Fibroblast of lung (primary cell): ENCODE results near the gene FAM20C. TPM values are rescaled to one million over a fixed set of nuclear protein-coding genes. Genes with fewer than 3 reads are reported as not detected.

ENCODE experiments used
- DNase-seq, 2 donors: peaks; one replicate each; pipeline versions ENCODE4 v3.0.0 to v3.0.0-alpha.2; 2010; ENCODE audit warnings: low read depth in 2 of 2
- H2AFZ ChIP-seq: 2 replicates; pipeline ENCODE4 v1.5.1; 2012; ENCODE audit warnings: low read length, control low read depth, inconsistent platforms
- H3K27ac ChIP-seq: 2 replicates; pipeline ENCODE4 v1.5.1; 2011; ENCODE audit warnings: low read length, control low read depth; ENCODE audit not compliant: insufficient read depth
- H3K27me3 ChIP-seq: 2 replicates; pipeline ENCODE4 v1.5.1; 2011; ENCODE audit warnings: mild to moderate bottlenecking, low read length; ENCODE audit not compliant: control insufficient read depth, insufficient read depth
- H3K36me3 ChIP-seq: 2 replicates; pipeline ENCODE4 v1.5.1; 2011; ENCODE audit warnings: low read length; ENCODE audit not compliant: control insufficient read depth, insufficient read depth
- H3K4me1 ChIP-seq: 2 replicates; pipeline ENCODE4 v1.5.1; 2011; ENCODE audit warnings: low read length; ENCODE audit not compliant: control insufficient read depth, insufficient read depth; ENCODE audit errors: extremely low read depth
- H3K4me2 ChIP-seq: 2 replicates; pipeline ENCODE4 v1.5.1; 2011; ENCODE audit warnings: low read length, control low read depth; ENCODE audit not compliant: insufficient read depth; ENCODE audit errors: extremely low read depth
- H3K4me3 ChIP-seq, 4 experiments: fragments of 200-600 bp in 1 of 4; sonication (generic) in 1 of 4; replicated peaks in 1 of 4; 2 replicates each; pipeline ENCODE4 v1.5.1; 2011 to 2016; ENCODE audit warnings: low read length in 4 of 4, low read depth in 3 of 4, mild to moderate bottlenecking in 3 of 4, control low read depth in 2 of 4, inconsistent platforms in 1 of 4, mixed read lengths in 1 of 4; ENCODE audit not compliant: insufficient read depth in 1 of 4; ENCODE audit errors: control extremely low read depth in 1 of 4
- H3K79me2 ChIP-seq: 2 replicates; pipeline ENCODE4 v1.5.1; 2012; ENCODE audit warnings: mild to moderate bottlenecking, low read length, inconsistent platforms; ENCODE audit not compliant: control insufficient read depth, insufficient read depth
- H3K9ac ChIP-seq: 2 replicates; pipeline ENCODE4 v1.5.1; 2011; ENCODE audit warnings: mild to moderate bottlenecking, low read length, control low read depth; ENCODE audit not compliant: insufficient read depth
- H3K9me3 ChIP-seq: 2 replicates; pipeline ENCODE4 v1.5.1; 2012; ENCODE audit warnings: low read depth, low read length; ENCODE audit not compliant: control insufficient read depth, insufficient read depth
- H4K20me1 ChIP-seq: 2 replicates; pipeline ENCODE4 v1.5.1; 2011; ENCODE audit warnings: low read length; ENCODE audit not compliant: control insufficient read depth, insufficient read depth; ENCODE audit errors: extremely low read depth
- EZH2 ChIP-seq: IDR thresholded peaks from 2 replicates; pipeline ENCODE4 v1.5.1; 2012; ENCODE audit warnings: low read length, control low read depth, mild to moderate bottlenecking; ENCODE audit errors: missing control alignments
- polyA plus RNA-seq, 2 donors: library from polyadenylated mRNA; depleted of rRNA in 1 of 2; stranded (reverse) in 1 of 2; unstranded in 1 of 2; fragments of >200 nt; gene quantifications; 2 replicates each; pipeline ENCODE4 v1.2.1, GENCODE V29; 2011 to 2012; ENCODE audit warnings: missing spikeins in 1 of 2
- total RNA-seq: library from RNA; depleted of rRNA; stranded (reverse); fragments of >200 nt; gene quantifications from 2 replicates; pipeline ENCODE4 v1.2.1, GENCODE V29; 2014
- TF ChIP-seq, protein P1 (sequence below), 2 donors: IDR thresholded peaks in 1 of 2; conservative IDR thresholded peaks in 1 of 2; 1 replicate in 1 of 2; 2 replicates in 1 of 2; pipeline ENCODE4 v1.5.1; 2011 to 2012; ENCODE audit warnings: low read length in 2 of 2, control low read depth in 1 of 2, inconsistent platforms in 1 of 2, low read depth in 1 of 2, mild to moderate bottlenecking in 1 of 2

FAM20C gene
- total and polyA plus RNA-seq, 2 donors (not counting 1 experiment from before 2014, with no cell fraction given), result 31.8 to 70.7 TPM

DNA sequence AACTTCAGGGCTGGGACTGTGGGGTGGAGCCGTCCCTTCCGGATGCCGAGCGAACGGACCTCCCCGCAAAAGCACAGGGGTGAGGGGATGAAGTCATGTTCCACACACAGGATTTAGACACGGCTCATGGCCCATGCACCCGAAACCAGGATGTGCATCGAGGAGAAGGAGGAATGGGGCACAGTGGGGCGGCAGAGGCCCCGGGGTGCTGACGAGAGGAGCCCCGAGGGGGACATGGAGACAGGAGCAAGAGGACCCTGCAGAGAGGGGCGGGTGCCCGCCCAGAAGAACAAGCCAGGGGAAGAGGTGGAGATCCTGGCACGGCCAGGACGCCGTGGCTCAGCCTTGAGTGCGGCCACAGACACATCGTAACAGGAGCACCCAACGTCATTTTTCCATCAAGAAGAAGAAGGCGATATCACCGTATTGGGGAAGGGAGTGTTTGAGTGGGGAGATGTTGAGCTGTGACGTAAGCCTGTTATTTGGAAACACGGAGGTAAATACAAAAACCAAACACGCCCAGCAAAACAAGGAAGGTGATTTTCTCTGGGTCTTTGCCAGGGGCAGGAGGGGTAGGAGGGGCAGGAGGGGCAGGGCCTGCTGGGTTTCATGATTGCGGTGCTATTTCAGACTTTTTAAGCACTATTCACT is 72.3 kb downstream of the FAM20C start:
- Histone ChIP-seq H3K27me3 (no peaks in the 10 kb centered on the region), H3K9ac (no peak overlapping the region), H3K4me3 (no peak overlapping the region), H3K27ac (no peak overlapping the region), H2AFZ (no peak overlapping the region), H4K20me1 (no peaks in the 10 kb centered on the region), H3K79me2 (no peaks in the 10 kb centered on the region), H3K4me1 (no peaks in the 10 kb centered on the region), H3K9me3 (peaks cover 4% of the 10 kb centered on the region), H3K36me3 (peaks cover 13% of the 10 kb centered on the region), H3K4me2 (no peak overlapping the region)
- TF ChIP-seq, protein P1, sequence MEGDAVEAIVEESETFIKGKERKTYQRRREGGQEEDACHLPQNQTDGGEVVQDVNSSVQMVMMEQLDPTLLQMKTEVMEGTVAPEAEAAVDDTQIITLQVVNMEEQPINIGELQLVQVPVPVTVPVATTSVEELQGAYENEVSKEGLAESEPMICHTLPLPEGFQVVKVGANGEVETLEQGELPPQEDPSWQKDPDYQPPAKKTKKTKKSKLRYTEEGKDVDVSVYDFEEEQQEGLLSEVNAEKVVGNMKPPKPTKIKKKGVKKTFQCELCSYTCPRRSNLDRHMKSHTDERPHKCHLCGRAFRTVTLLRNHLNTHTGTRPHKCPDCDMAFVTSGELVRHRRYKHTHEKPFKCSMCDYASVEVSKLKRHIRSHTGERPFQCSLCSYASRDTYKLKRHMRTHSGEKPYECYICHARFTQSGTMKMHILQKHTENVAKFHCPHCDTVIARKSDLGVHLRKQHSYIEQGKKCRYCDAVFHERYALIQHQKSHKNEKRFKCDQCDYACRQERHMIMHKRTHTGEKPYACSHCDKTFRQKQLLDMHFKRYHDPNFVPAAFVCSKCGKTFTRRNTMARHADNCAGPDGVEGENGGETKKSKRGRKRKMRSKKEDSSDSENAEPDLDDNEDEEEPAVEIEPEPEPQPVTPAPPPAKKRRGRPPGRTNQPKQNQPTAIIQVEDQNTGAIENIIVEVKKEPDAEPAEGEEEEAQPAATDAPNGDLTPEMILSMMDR (conservative IDR thresholded peaks at IDR 0.05 in 1 of 2, IDR thresholded peaks at IDR 0.05 in 1 of 2; ENCODE audit: low read depth in 1 of 2, low read length in 2 of 2), result no peak
- DNase-seq, result no peak

DNA sequence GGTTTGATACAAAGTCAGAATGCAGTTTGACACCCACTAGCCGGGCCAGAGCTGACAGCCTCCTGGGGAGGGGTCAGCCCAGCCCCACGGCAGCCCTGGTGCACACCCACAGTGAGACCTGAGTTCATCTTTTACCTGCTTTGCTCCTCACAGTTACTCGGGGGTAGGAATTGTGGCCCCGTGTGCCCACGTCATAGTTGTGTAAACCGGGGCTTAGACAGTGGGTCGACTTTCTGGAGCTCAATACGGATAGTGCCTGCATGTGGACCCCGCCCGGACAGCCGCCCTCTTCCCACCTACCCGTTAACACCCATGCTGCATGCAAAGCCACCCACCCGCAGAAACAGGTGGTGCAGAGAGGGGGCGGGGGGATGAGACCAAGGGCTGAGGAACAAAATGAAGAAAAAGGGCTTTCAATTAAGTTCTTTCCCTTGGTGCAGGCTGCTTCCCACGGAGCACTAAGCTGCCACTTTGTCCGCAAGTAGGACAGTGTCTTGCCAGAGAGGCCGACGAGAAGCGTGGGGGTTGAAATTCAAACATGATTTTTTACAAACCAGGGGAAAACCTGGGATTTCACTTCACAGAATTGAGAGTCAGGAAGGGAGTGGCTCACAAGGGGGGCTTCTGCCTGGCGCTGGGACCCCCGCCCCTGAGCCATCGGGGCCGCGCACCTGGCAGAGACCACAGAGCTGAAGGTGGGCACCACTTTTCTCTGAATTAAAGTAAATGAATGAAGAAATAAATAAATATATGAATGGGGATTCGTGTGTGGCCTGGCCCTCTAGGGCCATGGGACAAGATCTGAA is 73.0 kb downstream of the FAM20C start:
- Histone ChIP-seq H2AFZ (no peak overlapping the region), H3K79me2 (no peaks in the 10 kb centered on the region), H3K9me3 (peaks cover 4% of the 10 kb centered on the region), H3K9ac (no peak overlapping the region), H3K4me3 (no peak overlapping the region), H4K20me1 (no peaks in the 10 kb centered on the region), H3K27ac (no peak overlapping the region), H3K4me2 (no peak overlapping the region), H3K27me3 (no peaks in the 10 kb centered on the region), H3K36me3 (peaks cover 8% of the 10 kb centered on the region), H3K4me1 (no peaks in the 10 kb centered on the region)
- TF ChIP-seq, protein P1 (conservative IDR thresholded peaks at IDR 0.05 in 1 of 2, IDR thresholded peaks at IDR 0.05 in 1 of 2; ENCODE audit: low read depth in 1 of 2, low read length in 2 of 2), result no peak
- TF ChIP-seq EZH2, result no peak
- DNase-seq, result no peak

DNA sequence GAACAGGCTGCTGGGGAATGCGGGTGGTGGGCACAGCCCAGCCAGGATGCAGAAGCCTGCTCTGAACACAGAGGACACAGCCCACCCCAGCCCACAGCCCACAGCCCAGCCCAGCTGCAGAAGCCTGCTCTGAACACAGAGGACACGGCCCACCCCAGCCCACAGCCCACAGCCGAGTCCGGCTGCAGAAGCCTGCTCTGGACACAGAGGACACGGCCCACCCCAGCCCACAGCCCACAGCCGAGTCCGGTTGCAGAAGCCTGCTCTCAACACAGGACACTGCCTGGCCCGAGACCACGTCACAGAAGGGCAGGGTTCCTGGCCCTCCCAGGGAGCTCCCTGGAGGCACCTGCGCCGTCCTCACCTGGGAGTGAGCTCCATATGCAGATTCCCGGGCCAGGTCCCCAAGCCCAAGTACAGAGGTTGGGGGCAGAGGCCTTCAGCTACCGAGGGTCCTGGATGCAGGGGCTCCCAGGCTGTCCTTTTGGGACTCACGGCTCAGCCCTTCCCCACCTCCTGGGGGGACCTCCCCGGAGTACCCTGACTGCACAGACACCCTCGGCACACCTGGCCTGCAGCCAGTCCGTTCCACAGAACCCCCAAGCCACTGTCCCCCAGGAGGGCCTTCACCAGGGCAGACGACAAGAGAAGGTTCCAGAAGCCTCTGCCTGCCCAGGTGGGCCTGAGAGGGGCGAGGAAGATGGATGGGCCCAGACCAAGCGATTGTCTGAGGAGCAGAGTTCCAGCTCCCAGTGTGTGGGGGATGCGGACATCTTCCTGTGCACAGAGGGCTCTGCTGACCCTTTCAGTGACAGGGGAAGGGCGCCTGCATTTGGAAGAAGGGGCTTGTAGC is 73.9 kb downstream of the FAM20C start:
- no peak overlapping the region for H3K4me3 ChIP-seq
- DNase-seq, result no peak
- H2AFZ ChIP-seq, result no peak overlapping the region
- H3K27ac ChIP-seq, result no peak overlapping the region
- no peak overlapping the region for H3K9ac ChIP-seq
- no peaks in the 10 kb centered on the region for H3K36me3 ChIP-seq
- peaks cover 4% of the 10 kb centered on the region for H3K9me3 ChIP-seq
- H4K20me1 ChIP-seq, result no peaks in the 10 kb centered on the region
- H3K27me3 ChIP-seq, result no peaks in the 10 kb centered on the region
- H3K4me2 ChIP-seq, result no peak overlapping the region
- no peaks in the 10 kb centered on the region for H3K4me1 ChIP-seq
- TF ChIP-seq, protein P1 (conservative IDR thresholded peaks at IDR 0.05 in 1 of 2, IDR thresholded peaks at IDR 0.05 in 1 of 2; ENCODE audit: low read depth in 1 of 2, low read length in 2 of 2), result no peak
- no peak for TF ChIP-seq EZH2
- H3K79me2 ChIP-seq, result no peaks in the 10 kb centered on the region
